Tibial nerve (tissue), 3 donors: ENCODE results near the gene CBL.

Experiments
- POLR2A ChIP-seq, 2 donors: fragments of 450-650 bp; IDR thresholded peaks; one replicate each; pipeline ENCODE4 v1.6.1; 2017; ENCODE audit warnings: antibody characterized with exemption in 2 of 2, mild to moderate bottlenecking in 2 of 2, moderate library complexity in 2 of 2
- TF ChIP-seq, protein P1 (sequence below), 5 experiments: fragments of 200-600 bp in 3 of 5; fragments of 450-650 bp in 2 of 5; sonication (generic) in 3 of 5; IDR thresholded peaks; one replicate each; pipeline ENCODE4 v1.5.1; 2016 to 2019; ENCODE audit warnings: antibody characterized with exemption in 5 of 5, mild to moderate bottlenecking in 3 of 5, moderate library complexity in 2 of 5

DNA sequence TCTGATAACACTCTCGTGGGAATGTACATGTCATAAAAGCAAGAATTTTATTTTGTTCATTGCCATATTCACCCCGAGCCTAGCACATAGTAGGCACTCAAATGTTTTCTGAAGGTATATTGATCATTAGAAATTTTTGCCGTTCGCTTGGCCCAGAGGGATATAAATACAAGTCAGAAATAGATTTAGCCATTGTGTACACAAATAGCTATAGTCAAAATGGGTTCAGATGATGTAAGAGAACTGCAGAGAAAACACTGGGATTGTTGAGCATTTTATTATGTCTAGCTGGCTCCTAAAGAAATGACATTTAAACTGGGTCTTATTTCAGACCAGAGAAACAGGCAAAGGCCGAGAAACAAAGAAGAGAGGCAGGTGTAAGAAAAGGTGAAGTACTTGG, 61.5 kb downstream of the CBL start:
- TF ChIP-seq, protein P1, sequence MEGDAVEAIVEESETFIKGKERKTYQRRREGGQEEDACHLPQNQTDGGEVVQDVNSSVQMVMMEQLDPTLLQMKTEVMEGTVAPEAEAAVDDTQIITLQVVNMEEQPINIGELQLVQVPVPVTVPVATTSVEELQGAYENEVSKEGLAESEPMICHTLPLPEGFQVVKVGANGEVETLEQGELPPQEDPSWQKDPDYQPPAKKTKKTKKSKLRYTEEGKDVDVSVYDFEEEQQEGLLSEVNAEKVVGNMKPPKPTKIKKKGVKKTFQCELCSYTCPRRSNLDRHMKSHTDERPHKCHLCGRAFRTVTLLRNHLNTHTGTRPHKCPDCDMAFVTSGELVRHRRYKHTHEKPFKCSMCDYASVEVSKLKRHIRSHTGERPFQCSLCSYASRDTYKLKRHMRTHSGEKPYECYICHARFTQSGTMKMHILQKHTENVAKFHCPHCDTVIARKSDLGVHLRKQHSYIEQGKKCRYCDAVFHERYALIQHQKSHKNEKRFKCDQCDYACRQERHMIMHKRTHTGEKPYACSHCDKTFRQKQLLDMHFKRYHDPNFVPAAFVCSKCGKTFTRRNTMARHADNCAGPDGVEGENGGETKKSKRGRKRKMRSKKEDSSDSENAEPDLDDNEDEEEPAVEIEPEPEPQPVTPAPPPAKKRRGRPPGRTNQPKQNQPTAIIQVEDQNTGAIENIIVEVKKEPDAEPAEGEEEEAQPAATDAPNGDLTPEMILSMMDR (IDR thresholded peaks at IDR 0.05) = no peak
- TF ChIP-seq POLR2A (IDR thresholded peaks at IDR 0.05) = no peak
